GM21737 (cell line): ENCODE results near the gene PAPPA.

ENCODE experiments used
- ATAC-seq: cut with Tn5 transposase; IDR thresholded peaks from one replicate; pipeline ENCODE4 v1.9.1; 2021; ENCODE audit warnings: mild to moderate bottlenecking, moderate library complexity; ENCODE audit not compliant: unreplicated experiment

PAPPA gene

GRCh38 chr9:116308076-116308475 is 154.5 kb downstream of the PAPPA start:
- ATAC-seq: no peak

DNA sequence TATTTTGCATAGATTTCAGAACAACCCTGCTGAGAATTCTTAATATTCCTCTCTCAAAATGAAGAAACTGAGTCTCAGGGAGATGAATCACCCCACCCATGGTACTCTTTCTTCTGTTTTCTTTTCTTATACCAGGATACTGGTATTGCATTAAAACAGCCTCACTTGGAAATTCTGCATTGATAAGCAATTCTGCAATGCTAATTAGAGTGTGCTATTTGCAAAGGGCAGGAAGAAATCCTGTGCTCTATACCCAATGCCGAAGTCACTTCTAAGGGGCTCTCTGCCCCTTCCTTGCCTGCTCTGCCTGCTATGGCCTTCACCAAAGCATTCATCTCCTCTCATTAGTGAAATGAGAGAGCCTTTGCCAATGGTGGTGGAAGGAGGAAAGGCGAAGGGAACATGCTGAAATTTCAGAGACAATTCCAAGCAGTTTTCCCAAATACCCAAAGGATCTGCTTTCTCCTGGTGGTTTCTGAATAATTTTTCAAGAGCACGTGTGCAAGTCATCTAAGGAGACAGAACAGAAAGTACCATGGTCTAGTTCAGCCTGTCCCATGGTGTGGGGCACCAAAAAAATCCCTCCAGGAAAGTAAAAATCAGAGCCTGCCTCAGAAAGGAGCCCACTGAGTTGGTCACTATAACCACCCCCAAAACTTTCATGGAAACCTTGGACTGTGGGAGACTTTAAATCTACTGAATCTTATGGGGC is 156.5 kb downstream of the PAPPA start:
- ATAC-seq: no peak

- ATAC-seq: no peak
These were observed 158.6 kb downstream of the PAPPA start for GRCh38 chr9:116312221-116312620.

GRCh38 chr9:116313638-116314037 is 160.0 kb downstream of the PAPPA start:
- no peak for ATAC-seq

GRCh38 chr9:116316246-116316645 is 162.7 kb downstream of the PAPPA start:
- no peak for ATAC-seq

- no peak for ATAC-seq
These were observed 163.9 kb downstream of the PAPPA start for GRCh38 chr9:116317503-116317902.

- no peak for ATAC-seq
These were observed 165.1 kb downstream of the PAPPA start for GRCh38 chr9:116318468-116319374.

DNA sequence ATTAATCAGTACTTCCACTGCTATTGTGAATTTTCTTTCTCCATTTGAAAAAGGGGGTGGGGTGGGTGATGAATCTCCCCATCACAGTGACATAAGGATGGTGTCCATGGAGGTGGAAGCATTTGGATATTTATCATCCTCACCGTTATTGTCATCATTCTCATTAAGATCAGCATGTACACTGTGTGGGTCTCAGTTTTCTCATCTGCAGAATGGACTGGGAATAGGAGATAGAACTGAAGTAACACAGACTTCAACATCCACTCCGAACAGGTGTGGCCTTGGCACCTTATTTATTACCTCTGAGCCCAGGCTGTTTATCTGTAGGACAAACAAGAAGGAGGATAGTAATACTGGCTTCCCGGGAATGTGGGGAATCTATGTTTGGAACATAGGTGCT is 165.9 kb downstream of the PAPPA start:
- ATAC-seq: no peak

- ATAC-seq: no peak
These were observed 166.7 kb downstream of the PAPPA start for GRCh38 chr9:116320290-116320689.

DNA sequence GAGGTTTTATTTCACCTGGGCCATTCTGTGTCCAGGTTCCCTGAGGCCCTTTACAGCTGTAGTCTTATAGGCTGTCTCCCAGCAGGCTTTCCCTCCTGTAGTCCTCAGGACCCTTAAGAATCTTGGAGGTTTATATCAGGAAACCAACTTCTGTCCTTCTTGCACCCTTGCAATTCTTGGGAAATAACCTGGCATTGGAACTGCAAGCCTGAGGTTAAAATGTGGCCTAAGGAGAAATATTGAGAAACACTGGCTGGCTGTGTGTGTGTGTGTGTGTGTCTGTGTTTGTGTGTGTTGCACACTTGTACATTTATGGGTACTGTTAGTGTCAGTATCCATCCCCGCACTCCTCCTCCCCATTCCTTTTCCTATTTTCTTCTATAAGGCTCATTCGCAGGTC is 168.9 kb downstream of the PAPPA start:
- ATAC-seq: no peak

GRCh38 chr9:116323012-116323411 is 169.4 kb downstream of the PAPPA start:
- ATAC-seq: no peak

GRCh38 chr9:116323571-116323970 is 170.0 kb downstream of the PAPPA start:
- no peak for ATAC-seq

GRCh38 chr9:116325924-116326323 is 172.3 kb downstream of the PAPPA start:
- no peak for ATAC-seq

DNA sequence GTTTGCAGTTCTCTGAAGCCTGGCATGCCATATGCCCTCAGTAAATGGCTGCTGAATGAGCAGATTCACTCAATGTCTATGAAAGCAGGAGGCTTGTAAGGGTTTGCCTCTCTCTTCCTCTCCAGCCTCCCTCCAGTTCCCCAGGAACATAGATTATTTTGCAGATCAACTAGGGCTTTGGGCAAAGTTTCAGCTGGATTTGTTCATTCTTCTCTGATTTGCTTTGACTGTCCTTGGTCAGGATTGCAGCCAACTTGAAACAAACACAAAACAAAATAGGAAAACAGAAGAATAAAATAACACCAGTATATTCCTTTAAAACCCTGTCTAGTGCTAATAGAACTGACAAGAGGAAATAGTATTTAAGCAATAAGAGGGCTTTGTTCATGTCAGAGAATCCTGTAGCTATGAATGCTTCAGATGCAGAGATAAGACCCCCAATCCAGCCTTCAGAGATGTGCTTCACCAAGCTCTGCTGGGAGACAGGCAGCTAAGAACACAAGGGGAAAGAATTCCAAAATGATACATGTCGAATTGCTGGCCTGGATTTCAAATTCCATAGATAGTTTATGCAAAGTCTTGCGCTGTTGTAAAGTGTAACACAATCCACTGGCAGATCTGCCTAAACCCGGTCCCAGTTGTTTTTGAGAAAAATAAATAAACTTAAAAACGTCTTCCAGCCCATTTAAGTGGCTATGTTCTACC is 174.3 kb downstream of the PAPPA start:
- ATAC-seq: no peak

- ATAC-seq: no peak
These were observed 175.9 kb downstream of the PAPPA start for GRCh38 chr9:116329470-116329869.

- ATAC-seq: no peak
These were observed 177.7 kb downstream of the PAPPA start for GRCh38 chr9:116331241-116331640.

- ATAC-seq: no peak
These were observed 178.5 kb downstream of the PAPPA start for GRCh38 chr9:116332090-116332489.

- no peak for ATAC-seq
These were observed 179.7 kb downstream of the PAPPA start for GRCh38 chr9:116333254-116333653.

GRCh38 chr9:116334546-116335150 is 181.1 kb downstream of the PAPPA start:
- no peak for ATAC-seq

GRCh38 chr9:116335392-116335791 is 181.8 kb downstream of the PAPPA start:
- no peak for ATAC-seq
